GM21786 (cell line): Measurements from ENCODE around the gene UHMK1.
"Not testable (repeated sequence)": the region's sequence is repeated elsewhere in the genome, so short reads cannot be mapped to it uniquely, and the experiment has no call there.

ENCODE experiments used
- ATAC-seq: cut with Tn5 transposase; IDR thresholded peaks from one replicate; pipeline ENCODE4 v1.9.1; 2021; ENCODE audit not compliant: unreplicated experiment

The UHMK1 gene

GRCh38 chr1:162497723-162498495, at the start of gene UHMK1:
Gene UHMK1, plus strand, starts transcription at chr1:162497818. Its CDS starts 183 bp downstream, at chr1:162498001.
- ATAC-seq, result peak; percentile 97

- ATAC-seq, result not testable (repeated sequence)
Measured at GRCh38 chr1:162454361-162454760, 43.3 kb upstream of the UHMK1 start.

DNA sequence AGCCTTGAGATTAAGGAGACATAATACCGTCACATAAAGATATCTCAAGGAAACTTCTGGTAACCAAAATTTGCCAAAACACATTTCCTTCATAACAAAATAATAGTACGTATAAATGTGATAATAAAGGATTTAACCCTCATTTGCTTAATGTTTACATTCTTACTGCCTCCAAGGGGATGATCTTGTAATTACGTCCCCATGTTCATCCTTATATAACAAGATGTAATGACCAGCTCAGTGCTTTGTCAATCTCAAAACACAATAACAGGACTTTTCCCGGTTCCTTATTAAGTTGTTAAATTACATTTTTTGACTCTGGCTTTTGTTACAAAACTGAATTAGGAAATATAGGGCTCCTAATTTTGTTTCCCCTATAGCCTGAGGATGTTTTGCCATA, 41.3 kb upstream of the UHMK1 start:
- ATAC-seq, result no peak

DNA sequence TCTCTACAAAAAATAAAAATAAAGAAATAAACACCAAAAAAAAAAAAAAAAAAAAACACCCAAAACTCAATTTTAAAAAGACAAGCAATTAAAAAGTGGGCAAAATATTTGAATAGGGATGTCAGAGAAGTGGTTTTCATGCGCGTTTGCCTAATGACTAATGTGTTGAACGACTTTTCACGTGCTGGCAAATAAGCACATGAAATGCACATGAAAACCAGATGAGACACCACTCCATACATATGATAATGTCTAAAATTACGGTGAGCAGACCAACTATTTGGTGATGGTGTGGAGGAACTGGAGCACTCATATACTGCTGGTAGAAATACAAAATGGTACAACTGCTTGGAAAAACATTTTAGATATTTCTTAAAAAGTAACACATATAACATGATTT, 39.4 kb upstream of the UHMK1 start:
- no peak for ATAC-seq

DNA sequence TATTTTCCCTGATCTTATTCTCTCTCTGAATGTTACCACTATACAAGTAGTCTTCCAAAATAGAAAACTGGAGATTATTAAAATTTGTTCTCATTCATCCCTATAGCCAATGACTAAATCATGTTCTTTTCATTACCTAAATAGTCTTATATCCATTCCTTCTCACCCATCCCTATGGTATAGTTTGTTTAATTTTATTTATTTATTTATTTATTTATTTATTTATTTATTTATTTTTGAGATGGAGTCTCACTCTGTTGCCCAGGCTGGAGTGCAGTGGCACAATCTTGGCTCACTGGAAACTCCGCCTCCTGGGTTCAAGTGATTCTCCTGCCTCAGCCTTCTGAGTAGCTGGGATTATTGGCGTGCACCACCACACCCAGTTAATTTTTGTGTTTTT, 35.2 kb upstream of the UHMK1 start:
- not testable (repeated sequence) for ATAC-seq

GRCh38 chr1:162463021-162463420, 34.6 kb upstream of the UHMK1 start:
- ATAC-seq, result no peak

DNA sequence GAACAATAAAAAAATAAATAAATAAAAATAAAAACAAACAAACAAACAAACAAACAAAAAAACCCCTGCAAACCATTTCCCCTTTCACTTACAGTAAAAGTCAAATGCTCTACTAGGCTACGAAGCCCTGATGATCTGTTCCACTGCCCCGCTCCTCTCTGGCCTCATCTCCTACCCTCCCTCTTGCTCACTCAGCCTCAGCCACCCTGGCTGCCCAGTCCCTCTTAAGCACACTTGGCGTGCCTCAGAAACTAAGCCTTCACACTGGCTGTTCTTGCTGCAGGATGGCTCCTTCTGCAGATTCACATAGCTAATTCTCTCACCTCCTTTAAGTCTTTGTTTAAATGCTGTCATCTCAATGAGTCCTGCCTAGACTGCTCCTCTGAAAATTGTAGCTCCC, 30.8 kb upstream of the UHMK1 start:
- ATAC-seq, result no peak

- ATAC-seq, result no peak
Measured at GRCh38 chr1:162470216-162470615, 27.4 kb upstream of the UHMK1 start.

DNA sequence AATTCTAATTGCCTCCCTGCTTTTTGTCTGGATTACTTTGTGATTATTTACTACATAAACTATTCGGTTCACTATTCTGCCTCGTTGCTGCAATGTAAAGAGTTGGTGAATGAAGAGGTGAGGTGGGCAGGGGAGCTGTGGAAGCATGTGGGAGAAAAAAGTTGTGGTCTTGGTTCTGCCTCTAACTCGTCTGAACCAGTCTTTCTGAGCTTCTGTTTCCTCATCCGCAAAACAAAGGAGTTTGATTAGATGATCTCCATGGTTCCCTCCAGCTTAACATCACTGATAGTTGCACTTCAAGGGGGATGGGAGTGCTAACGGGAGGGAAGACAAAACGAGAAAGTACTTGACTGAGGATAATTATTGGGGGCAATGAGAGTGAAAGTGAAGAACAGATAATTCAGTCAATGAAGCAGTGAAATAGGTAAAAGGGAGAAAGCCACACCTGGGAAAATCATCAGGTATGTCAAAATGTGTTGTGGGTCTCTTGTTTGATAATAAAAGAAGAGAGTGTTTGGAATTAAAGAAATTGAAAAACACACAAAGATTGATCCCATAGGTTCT, 26.2 kb upstream of the UHMK1 start:
- ATAC-seq, result no peak

- no peak for ATAC-seq
Measured at GRCh38 chr1:162475089-162475488, 22.5 kb upstream of the UHMK1 start.

DNA sequence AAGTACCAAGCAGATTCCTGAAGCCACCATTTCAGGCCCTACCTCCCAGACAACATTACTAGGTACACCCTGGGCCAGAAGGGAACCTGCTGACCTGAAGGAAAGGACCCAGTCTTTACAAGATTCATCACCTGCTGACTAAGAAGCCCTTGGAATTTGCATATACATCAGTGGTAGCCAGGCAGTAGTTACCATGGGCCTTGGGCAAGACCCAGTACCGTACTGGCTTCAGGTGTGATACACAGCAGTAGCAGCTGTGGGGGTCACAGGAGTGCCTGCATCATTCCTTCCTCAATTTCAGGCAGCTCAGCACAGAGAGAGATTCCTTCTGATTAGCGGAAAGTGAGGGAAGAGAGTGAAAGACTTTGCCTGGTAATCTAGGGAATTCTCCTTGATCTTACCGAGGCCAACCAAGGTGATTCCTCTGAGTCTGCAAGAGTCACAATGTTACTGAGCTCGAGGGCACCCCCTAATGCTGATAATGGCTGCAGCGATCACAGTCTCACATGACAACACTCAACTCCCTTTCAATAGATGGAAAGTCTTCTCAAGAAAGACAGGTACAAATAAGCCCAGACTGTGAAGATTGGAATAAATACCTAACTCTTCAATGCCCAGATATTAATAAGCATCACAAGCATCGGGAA, 22.0 kb upstream of the UHMK1 start:
- no peak for ATAC-seq

GRCh38 chr1:162476620-162477019, 21.0 kb upstream of the UHMK1 start:
- no peak for ATAC-seq

GRCh38 chr1:162485236-162485635, 12.4 kb upstream of the UHMK1 start:
- ATAC-seq, result no peak

DNA sequence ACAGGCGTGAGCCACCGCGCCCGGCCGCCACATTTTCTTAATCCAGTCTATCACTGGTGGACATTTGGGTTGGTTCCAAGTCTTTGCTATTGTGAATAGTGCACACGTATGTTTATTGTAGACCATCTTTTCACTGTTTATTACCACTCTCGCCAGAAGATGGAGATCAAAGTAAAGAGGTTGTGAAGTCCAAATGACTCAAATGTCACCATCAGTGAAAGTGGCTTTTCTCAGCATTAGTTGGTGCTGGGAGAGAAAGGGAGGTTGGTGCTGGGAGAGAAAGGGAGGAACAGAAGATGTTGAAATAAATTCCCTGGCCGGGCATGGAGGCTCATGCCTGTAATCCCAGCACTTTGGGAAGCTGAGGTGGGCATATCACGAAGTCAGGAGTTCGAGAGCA, 10.4 kb upstream of the UHMK1 start:
- no peak for ATAC-seq

DNA sequence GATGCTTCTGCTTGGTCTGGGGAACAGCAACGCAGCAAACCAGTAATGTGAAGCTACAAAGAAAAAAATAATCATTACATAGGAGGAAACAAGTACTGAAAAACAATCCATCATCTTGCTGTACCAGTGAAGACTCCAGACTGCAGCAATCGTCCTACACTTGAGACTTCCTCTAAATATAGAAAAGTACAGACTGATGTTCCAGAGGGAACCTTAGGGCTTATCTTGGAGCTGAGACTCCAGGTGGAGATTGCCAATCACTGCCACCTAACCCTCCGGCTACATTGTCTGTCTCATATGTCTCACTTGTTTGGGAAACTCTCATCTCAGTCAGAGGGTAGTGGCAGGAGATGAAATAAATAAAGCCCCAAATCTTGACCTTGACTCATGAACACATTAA, 9.4 kb upstream of the UHMK1 start:
- no peak for ATAC-seq

GRCh38 chr1:162495531-162496233, 1.9 kb upstream of the UHMK1 start:
- ATAC-seq, result not testable (repeated sequence)

DNA sequence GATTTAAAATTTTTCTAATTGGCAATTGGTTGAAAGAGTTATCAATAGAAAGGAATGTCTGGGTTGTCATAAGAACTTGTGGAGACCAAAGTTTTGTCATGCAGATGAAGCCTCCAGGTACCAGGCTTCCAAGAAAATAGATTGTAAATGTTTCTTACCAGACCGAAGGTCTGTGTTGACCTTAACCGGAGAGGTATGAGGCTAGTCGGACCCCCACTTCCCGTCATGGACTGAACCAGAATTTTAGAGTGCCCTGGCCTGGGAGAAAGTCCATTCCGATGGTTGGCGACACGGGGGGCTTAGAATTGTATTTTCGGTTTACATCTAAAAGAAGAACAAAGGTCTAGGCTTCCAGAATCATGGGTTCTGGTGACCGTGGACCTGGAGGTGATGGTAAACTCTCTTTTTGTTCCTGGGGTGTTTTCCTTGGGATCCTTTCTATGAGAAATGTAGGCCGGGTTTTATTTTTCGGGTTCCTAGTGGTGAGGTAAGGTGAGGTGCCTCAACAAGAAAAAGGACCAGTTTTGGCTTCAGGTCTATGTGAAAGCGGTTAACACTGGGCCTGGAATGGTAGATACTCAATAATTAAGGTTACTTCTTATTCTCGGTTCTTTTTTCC, 405 bp upstream of the UHMK1 start:
- no peak for ATAC-seq

GRCh38 chr1:162498496-162498810, 835 bp downstream of the UHMK1 start:
- ATAC-seq, result peak; percentile 15

GRCh38 chr1:162500805-162501204, 3.2 kb downstream of the UHMK1 start:
- no peak for ATAC-seq

- no peak for ATAC-seq
Measured at GRCh38 chr1:162502077-162502476, 4.5 kb downstream of the UHMK1 start.

DNA sequence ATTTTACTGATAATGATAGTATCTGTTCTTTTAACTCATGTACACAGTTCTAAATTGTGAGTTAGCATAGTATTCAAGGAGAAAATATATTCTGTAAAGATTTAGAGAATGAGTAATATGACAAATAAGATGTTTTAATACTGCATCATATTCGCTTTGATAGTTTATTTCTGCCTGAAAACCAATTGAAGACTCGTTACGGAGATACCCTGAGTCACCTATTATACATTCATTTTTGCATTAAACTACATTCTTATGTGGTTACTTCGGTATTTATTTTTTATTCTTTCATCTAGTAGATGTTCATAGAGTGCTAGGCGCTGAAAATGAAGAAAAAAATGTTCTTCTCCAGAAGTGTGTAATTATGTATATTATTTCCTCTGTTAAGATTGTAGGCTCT, 5.3 kb downstream of the UHMK1 start:
- no peak for ATAC-seq
